Measurements from ENCODE around the gene NLRP13. TPM values are rescaled to one million over a fixed set of nuclear protein-coding genes. Genes with fewer than 3 reads are reported as not detected.

NLRP13 gene
- total and polyA plus RNA-seq, 10 of the 15 experiments (the other 5 are each of a cell fraction or from before 2014, with no cell fraction given), result 0.37 TPM; not detected in 9

DNA sequence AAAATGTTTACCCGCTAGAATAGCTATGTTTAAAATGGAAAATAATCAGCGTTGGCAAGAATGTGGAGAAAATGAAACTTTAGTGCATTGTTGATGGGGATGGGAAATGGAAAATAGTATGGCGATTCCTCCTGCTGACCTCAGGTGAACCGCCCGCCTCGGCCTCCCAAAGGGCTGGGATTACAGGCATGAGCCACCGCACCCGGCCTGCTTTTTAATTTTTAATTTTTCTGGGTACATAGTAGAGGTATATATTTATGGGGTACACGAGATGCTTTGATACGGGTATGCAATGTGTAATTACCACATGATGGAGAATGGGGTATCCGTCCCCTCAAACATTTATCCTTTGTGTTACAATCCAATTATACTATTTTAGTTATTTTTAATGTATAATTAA lies 8.2 kb upstream of the NLRP13 start:
- SMC1A ChIA-PET (ENCODE audit: uncharacterized antibody, unreplicated experiment), result no interaction called here
- CTCF ChIA-PET, result no interaction called here
- FAIRE-seq (no peak), ATAC-seq (no peak), DNase-seq (ENCODE audit: low read depth, low spot score) (no peak)
- POLR2A ChIA-PET, result no interaction called here
- H3K27ac ChIP-seq (ENCODE audit: control insufficient read depth, insufficient read depth), result no peak overlapping the region
- H4K20me1 ChIP-seq (ENCODE audit: control insufficient read depth, insufficient read depth), result no peaks in the 10 kb centered on the region
- in situ Hi-C loops (cut with MboI) (no loop called here), intact Hi-C loops (cut with micrococcal nuclease; ENCODE audit: unreplicated experiment) (no loop called here)
- no TSS peak for BruUV-seq (replicated peaks)
- no peak overlapping the region for H3K9ac ChIP-seq (ENCODE audit: control insufficient read depth, insufficient read depth, low read length)
- H3K79me2 ChIP-seq (ENCODE audit: control insufficient read depth, insufficient read depth, low read length), result no peaks in the 10 kb centered on the region
- no peak overlapping the region for H2AFZ ChIP-seq (ENCODE audit: control insufficient read depth, low read depth, low read length)
- no peak overlapping the region for H3K4me3 ChIP-seq
- H3K4me2 ChIP-seq (ENCODE audit: control insufficient read depth, insufficient read depth), result no peak overlapping the region
- no peaks in the 10 kb centered on the region for H3K36me3 ChIP-seq (ENCODE audit: control insufficient read depth in 2 of 2, insufficient read depth in 2 of 2, low read length in 1 of 2)
- H3K27me3 ChIP-seq (replicated peaks in 1 of 2; ENCODE audit: control insufficient read depth in 2 of 2, insufficient read depth in 2 of 2, low read length in 1 of 2), result no peaks in the 10 kb centered on the region
- H3K4me1 ChIP-seq (ENCODE audit: control insufficient read depth, insufficient read depth, low read length), result no peaks in the 10 kb centered on the region
- no peaks in the 10 kb centered on the region for H3K9me3 ChIP-seq (replicated peaks; ENCODE audit: control insufficient read depth, insufficient read depth, low read length)
- 42% methylated on average over 11 of the region's 11 CpGs for WGBS (ENCODE audit: insufficient coverage, insufficient replicate concordance, low lambda C conversion rate, missing lambda C conversion rate)
- RAD21 ChIA-PET (ENCODE audit: unreplicated experiment), result no interaction called here
- TF ChIP-seq, protein P1, sequence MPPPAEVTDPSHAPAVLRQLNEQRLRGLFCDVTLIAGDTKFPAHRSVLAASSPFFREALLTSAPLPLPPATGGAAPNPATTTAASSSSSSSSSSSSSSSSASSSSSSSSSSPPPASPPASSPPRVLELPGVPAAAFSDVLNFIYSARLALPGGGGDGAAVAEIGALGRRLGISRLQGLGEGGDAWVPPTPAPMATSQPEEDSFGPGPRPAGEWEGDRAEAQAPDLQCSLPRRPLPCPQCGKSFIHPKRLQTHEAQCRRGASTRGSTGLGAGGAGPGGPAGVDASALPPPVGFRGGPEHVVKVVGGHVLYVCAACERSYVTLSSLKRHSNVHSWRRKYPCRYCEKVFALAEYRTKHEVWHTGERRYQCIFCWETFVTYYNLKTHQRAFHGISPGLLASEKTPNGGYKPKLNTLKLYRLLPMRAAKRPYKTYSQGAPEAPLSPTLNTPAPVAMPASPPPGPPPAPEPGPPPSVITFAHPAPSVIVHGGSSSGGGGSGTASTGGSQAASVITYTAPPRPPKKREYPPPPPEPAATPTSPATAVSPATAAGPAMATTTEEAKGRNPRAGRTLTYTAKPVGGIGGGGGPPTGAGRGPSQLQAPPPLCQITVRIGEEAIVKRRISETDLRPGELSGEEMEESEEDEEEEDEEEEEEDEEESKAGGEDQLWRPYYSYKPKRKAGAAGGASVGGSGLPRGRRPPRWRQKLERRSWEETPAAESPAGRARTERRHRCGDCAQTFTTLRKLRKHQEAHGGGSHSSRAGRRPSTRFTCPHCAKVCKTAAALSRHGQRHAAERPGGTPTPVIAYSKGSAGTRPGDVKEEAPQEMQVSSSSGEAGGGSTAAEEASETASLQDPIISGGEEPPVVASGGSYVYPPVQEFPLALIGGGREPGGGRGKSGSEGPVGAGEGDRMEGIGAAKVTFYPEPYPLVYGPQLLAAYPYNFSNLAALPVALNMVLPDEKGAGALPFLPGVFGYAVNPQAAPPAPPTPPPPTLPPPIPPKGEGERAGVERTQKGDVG (CRISPR knock-in tag; IDR thresholded peaks at IDR 0.05), result no peak
- TF ChIP-seq, protein P2, sequence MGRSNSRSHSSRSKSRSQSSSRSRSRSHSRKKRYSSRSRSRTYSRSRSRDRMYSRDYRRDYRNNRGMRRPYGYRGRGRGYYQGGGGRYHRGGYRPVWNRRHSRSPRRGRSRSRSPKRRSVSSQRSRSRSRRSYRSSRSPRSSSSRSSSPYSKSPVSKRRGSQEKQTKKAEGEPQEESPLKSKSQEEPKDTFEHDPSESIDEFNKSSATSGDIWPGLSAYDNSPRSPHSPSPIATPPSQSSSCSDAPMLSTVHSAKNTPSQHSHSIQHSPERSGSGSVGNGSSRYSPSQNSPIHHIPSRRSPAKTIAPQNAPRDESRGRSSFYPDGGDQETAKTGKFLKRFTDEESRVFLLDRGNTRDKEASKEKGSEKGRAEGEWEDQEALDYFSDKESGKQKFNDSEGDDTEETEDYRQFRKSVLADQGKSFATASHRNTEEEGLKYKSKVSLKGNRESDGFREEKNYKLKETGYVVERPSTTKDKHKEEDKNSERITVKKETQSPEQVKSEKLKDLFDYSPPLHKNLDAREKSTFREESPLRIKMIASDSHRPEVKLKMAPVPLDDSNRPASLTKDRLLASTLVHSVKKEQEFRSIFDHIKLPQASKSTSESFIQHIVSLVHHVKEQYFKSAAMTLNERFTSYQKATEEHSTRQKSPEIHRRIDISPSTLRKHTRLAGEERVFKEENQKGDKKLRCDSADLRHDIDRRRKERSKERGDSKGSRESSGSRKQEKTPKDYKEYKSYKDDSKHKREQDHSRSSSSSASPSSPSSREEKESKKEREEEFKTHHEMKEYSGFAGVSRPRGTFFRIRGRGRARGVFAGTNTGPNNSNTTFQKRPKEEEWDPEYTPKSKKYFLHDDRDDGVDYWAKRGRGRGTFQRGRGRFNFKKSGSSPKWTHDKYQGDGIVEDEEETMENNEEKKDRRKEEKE (IDR thresholded peaks at IDR 0.05), result no peak
- TF ChIP-seq, protein P3, sequence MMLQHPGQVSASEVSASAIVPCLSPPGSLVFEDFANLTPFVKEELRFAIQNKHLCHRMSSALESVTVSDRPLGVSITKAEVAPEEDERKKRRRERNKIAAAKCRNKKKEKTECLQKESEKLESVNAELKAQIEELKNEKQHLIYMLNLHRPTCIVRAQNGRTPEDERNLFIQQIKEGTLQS (IDR thresholded peaks at IDR 0.05; ENCODE audit: borderline replicate concordance, extremely low read depth, low read depth, low read length), result no peak
- TF ChIP-seq, protein P4, sequence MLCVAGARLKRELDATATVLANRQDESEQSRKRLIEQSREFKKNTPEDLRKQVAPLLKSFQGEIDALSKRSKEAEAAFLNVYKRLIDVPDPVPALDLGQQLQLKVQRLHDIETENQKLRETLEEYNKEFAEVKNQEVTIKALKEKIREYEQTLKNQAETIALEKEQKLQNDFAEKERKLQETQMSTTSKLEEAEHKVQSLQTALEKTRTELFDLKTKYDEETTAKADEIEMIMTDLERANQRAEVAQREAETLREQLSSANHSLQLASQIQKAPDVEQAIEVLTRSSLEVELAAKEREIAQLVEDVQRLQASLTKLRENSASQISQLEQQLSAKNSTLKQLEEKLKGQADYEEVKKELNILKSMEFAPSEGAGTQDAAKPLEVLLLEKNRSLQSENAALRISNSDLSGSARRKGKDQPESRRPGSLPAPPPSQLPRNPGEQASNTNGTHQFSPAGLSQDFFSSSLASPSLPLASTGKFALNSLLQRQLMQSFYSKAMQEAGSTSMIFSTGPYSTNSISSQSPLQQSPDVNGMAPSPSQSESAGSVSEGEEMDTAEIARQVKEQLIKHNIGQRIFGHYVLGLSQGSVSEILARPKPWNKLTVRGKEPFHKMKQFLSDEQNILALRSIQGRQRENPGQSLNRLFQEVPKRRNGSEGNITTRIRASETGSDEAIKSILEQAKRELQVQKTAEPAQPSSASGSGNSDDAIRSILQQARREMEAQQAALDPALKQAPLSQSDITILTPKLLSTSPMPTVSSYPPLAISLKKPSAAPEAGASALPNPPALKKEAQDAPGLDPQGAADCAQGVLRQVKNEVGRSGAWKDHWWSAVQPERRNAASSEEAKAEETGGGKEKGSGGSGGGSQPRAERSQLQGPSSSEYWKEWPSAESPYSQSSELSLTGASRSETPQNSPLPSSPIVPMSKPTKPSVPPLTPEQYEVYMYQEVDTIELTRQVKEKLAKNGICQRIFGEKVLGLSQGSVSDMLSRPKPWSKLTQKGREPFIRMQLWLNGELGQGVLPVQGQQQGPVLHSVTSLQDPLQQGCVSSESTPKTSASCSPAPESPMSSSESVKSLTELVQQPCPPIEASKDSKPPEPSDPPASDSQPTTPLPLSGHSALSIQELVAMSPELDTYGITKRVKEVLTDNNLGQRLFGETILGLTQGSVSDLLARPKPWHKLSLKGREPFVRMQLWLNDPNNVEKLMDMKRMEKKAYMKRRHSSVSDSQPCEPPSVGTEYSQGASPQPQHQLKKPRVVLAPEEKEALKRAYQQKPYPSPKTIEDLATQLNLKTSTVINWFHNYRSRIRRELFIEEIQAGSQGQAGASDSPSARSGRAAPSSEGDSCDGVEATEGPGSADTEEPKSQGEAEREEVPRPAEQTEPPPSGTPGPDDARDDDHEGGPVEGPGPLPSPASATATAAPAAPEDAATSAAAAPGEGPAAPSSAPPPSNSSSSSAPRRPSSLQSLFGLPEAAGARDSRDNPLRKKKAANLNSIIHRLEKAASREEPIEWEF (IDR thresholded peaks at IDR 0.05; ENCODE audit: insufficient replicate concordance, low read depth, low read length), result no peak
- no peak for TF ChIP-seq ASH2L (IDR thresholded peaks at IDR 0.05; ENCODE audit: borderline replicate concordance, low read depth)
- TF ChIP-seq, protein P5, sequence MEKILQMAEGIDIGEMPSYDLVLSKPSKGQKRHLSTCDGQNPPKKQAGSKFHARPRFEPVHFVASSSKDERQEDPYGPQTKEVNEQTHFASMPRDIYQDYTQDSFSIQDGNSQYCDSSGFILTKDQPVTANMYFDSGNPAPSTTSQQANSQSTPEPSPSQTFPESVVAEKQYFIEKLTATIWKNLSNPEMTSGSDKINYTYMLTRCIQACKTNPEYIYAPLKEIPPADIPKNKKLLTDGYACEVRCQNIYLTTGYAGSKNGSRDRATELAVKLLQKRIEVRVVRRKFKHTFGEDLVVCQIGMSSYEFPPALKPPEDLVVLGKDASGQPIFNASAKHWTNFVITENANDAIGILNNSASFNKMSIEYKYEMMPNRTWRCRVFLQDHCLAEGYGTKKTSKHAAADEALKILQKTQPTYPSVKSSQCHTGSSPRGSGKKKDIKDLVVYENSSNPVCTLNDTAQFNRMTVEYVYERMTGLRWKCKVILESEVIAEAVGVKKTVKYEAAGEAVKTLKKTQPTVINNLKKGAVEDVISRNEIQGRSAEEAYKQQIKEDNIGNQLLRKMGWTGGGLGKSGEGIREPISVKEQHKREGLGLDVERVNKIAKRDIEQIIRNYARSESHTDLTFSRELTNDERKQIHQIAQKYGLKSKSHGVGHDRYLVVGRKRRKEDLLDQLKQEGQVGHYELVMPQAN (conservative IDR thresholded peaks at IDR 0.05), result no peak
- no peak for TF ChIP-seq IRF4 (IDR thresholded peaks at IDR 0.05; ENCODE audit: low read depth, low read length)
- TF ChIP-seq EGR1 (IDR thresholded peaks at IDR 0.05; ENCODE audit: borderline replicate concordance in 1 of 2, low read depth in 2 of 2, low read length in 2 of 2), result no peak
- no peak for TF ChIP-seq SMAD5 (IDR thresholded peaks at IDR 0.05; ENCODE audit: low read depth)
- TF ChIP-seq ZZZ3 (IDR thresholded peaks at IDR 0.05; ENCODE audit: control insufficient read depth, insufficient read length, low read depth), result no peak
